HepG2 (cell line): ENCODE results near the gene PLD6. TPM values are rescaled to one million over a fixed set of nuclear protein-coding genes. Genes with fewer than 3 reads are reported as not detected.

Experiments used
- ATAC-seq: fragments of 200-7000 bp; cut with Tn5 transposase; 3 replicates; pipeline ENCODE4 v1.9.1; 2020; ENCODE audit warnings: mild to moderate bottlenecking, moderate library complexity
- BruUV-seq: library from RNA; stranded (reverse); fragments of 400-500 nt; replicated peaks from 2 replicates; lab custom pipeline; 2021; lab: Mats Ljungman, UMichigan
- CTCF ChIA-PET: fragments of 300-600 bp; formaldehyde crosslinking; extraction: SDS; loops from one replicate; lab custom pipeline; 2021; ENCODE audit warnings: low total read pairs, inconsistent platforms, low intra/inter-chr PET ratio; lab: Yijun Ruan, JAX
- POLR2A ChIA-PET: fragments of 350-600 bp; sonication (Branson Sonifier 250); formaldehyde crosslinking; loops from one replicate; lab custom pipeline; 2020; ENCODE audit warnings: antibody characterized with exemption, inconsistent platforms; lab: Yijun Ruan, JAX
- DNase-seq: peaks from one replicate; pipeline ENCODE4 v3.0.0-alpha.2; 2015; ENCODE audit warnings: low spot score
- FAIRE-seq: peaks from 3 replicates; lab custom pipeline; 2011; peaks lifted over from hg19 to GRCh38; lab: Jason Lieb, UNC
- H2AFZ ChIP-seq: one replicate; pipeline ENCODE4 v1.6.1; 2011; ENCODE audit warnings: low read length, inconsistent platforms
- H3K27ac ChIP-seq: fragments of 300-600 bp; 3 replicates; pipeline ENCODE4 v1.8.0; 2011; ENCODE audit warnings: mixed run types, mild to moderate bottlenecking, mixed read lengths, low read length, inconsistent platforms; ENCODE audit not compliant: insufficient read depth; ENCODE audit errors: extremely low read length
- H3K27me3 ChIP-seq, 2 experiments: fragments of 200-600 bp in 1 of 2; 2 replicates in 1 of 2; 3 replicates in 1 of 2; pipeline versions ENCODE4 v1.6.0 to v1.8.0; 2011; ENCODE audit warnings: low read length in 2 of 2, mild to moderate bottlenecking in 2 of 2, moderate library complexity in 2 of 2, inconsistent platforms in 1 of 2; ENCODE audit not compliant: insufficient read depth in 2 of 2, control insufficient read depth in 1 of 2
- H3K36me3 ChIP-seq, 2 experiments: fragments of 200-600 bp in 1 of 2; replicated peaks in 1 of 2; 2 replicates in 1 of 2; 3 replicates in 1 of 2; pipeline versions ENCODE4 v1.5.1 to v1.8.0; 2011; ENCODE audit warnings: low read length in 2 of 2, inconsistent platforms in 1 of 2; ENCODE audit not compliant: insufficient read depth in 2 of 2, control insufficient read depth in 1 of 2
- H3K4me1 ChIP-seq: 2 replicates; pipeline ENCODE4 v1.5.1; 2012; ENCODE audit warnings: low read length, inconsistent platforms; ENCODE audit not compliant: insufficient read depth
- H3K4me2 ChIP-seq: 2 replicates; pipeline ENCODE4 v1.6.0; 2011; ENCODE audit warnings: low read depth, low read length, inconsistent platforms
- H3K4me3 ChIP-seq, 3 experiments: fragments of 200-600 bp in 1 of 3; sonication (generic), shearing (Covaris generic) in 1 of 3; replicated peaks in 1 of 3; 2 replicates each; pipeline ENCODE4 v1.5.1; 2011 to 2016; ENCODE audit warnings: low read length in 3 of 3, inconsistent platforms in 2 of 3, low read depth in 2 of 3, mild to moderate bottlenecking in 2 of 3, control low read depth in 1 of 3, mixed read lengths in 1 of 3; ENCODE audit not compliant: insufficient read depth in 1 of 3
- H3K79me2 ChIP-seq: one replicate; pipeline ENCODE4 v1.6.1; 2011; ENCODE audit warnings: low read length, inconsistent platforms; ENCODE audit not compliant: insufficient read depth
- H3K9ac ChIP-seq: 2 replicates; pipeline ENCODE4 v1.6.0; 2011; ENCODE audit warnings: mild to moderate bottlenecking, low read depth, low read length, inconsistent platforms; ENCODE audit not compliant: insufficient read depth
- H3K9me3 ChIP-seq: 2 replicates; pipeline ENCODE4 v1.5.1; 2012; ENCODE audit warnings: mild to moderate bottlenecking, low read length
- H4K20me1 ChIP-seq: 2 replicates; pipeline ENCODE4 v1.6.0; 2011; ENCODE audit warnings: inconsistent platforms, mild to moderate bottlenecking, low read length, moderate library complexity; ENCODE audit not compliant: insufficient read depth
- CENPT ChIP-seq: sonication (generic); formaldehyde crosslinking; IDR thresholded peaks from 2 replicates; pipeline ENCODE4 v1.8.0; 2022; ENCODE audit warnings: low read depth, mild to moderate bottlenecking, moderate library complexity, missing genetic modification reagents
- DDIT3 ChIP-seq: sonication (generic); formaldehyde crosslinking; IDR thresholded peaks from 2 replicates; pipeline ENCODE4 v1.4.0; 2020; ENCODE audit warnings: mild to moderate bottlenecking, missing genetic modification reagents
- DR1 ChIP-seq: sonication (generic); formaldehyde crosslinking; IDR thresholded peaks from 2 replicates; pipeline ENCODE4 v1.8.0; 2021; ENCODE audit warnings: mild to moderate bottlenecking, missing genetic modification reagents, inconsistent platforms
- DZIP1 ChIP-seq: sonication (generic); formaldehyde crosslinking; IDR thresholded peaks from 2 replicates; pipeline ENCODE4 v1.5.0; 2020; ENCODE audit warnings: mild to moderate bottlenecking, missing genetic modification reagents
- STAT6 ChIP-seq: sonication (generic); formaldehyde crosslinking; IDR thresholded peaks from 2 replicates; pipeline ENCODE4 v1.4.0; 2020; ENCODE audit warnings: missing genetic modification reagents, mild to moderate bottlenecking, borderline replicate concordance
- ZNF230 ChIP-seq: sonication (generic); formaldehyde crosslinking; IDR thresholded peaks from 2 replicates; pipeline ENCODE4 v1.4.0; 2020; ENCODE audit warnings: mild to moderate bottlenecking, missing genetic modification reagents
- ZNF34 ChIP-seq: sonication (generic); formaldehyde crosslinking; IDR thresholded peaks from 2 replicates; pipeline ENCODE4 v1.4.0; 2020; ENCODE audit warnings: mild to moderate bottlenecking, missing genetic modification reagents, borderline replicate concordance
- ZNF605 ChIP-seq: sonication (generic); formaldehyde crosslinking; IDR thresholded peaks from 2 replicates; pipeline ENCODE4 v1.8.0; 2022; ENCODE audit warnings: mild to moderate bottlenecking, missing genetic modification reagents
- ZNF687 ChIP-seq: sonication (generic); formaldehyde crosslinking; IDR thresholded peaks from 2 replicates; pipeline ENCODE4 v1.5.1; 2020; ENCODE audit warnings: mild to moderate bottlenecking, missing genetic modification reagents, moderate library complexity
- ZNF788 ChIP-seq: sonication (generic); formaldehyde crosslinking; IDR thresholded peaks from 2 replicates; pipeline ENCODE4 v1.5.0; 2020; ENCODE audit warnings: mild to moderate bottlenecking, missing genetic modification reagents, borderline replicate concordance
- ZSCAN22 ChIP-seq: sonication (generic); formaldehyde crosslinking; IDR thresholded peaks from 2 replicates; pipeline ENCODE4 v1.4.0; 2020; ENCODE audit warnings: mild to moderate bottlenecking, missing genetic modification reagents
- WGBS: methylation state at CpG from one replicate; pipeline ENCODE4 v1.1.6; 2017; ENCODE audit warnings: low lambda C conversion rate; 5-methylcytosine and 5-hydroxymethylcytosine counted together
- in situ Hi-C: cut with HindIII; loops from 2 replicates; pipeline ENCODE4 v1.10.0; 2017; ENCODE audit warnings: low pct_unique_long_range_greater_than_20kb; ENCODE audit not compliant: extremely low pct_ligation_motif_present
- intact Hi-C: fragments of 100-400 bp; cut with micrococcal nuclease; formaldehyde crosslinking; loops from one replicate; pipeline ENCODE4 v1.10.0; 2022; ENCODE audit not compliant: unreplicated experiment
- polyA plus RNA-seq, 8 experiments: library from polyadenylated mRNA; depleted of rRNA in 3 of 8; stranded (reverse) in 7 of 8; unstranded in 1 of 8; fragments of >200 nt; fragmentation: Illumina TruSeq in 4 of 8; extraction: Trizol in 4 of 8; gene quantifications; 2 replicates each; pipeline versions ENCODE4 v1.2.1 to v1.2.3, GENCODE V29; 2011 to 2016; ENCODE audit warnings: low read depth in 4 of 8, missing spikeins in 1 of 8, mixed read lengths in 1 of 8; ENCODE audit not compliant: insufficient read depth in 1 of 8
- total RNA-seq, 5 experiments: library from RNA; depleted of rRNA; stranded (reverse); fragments of >200 nt; fragmentation: Illumina TruSeq; extraction: Trizol; gene quantifications; 2 replicates each; pipeline ENCODE4 v1.2.3, GENCODE V29; 2016; ENCODE audit warnings: low read depth in 1 of 5

Gene PLD6
- total and polyA plus RNA-seq, 2 of the 13 experiments (the other 11 are each of a cell fraction or from before 2014, with no cell fraction given), result 5.2 to 11.4 TPM

- peak; percentile 42; the same call in 1 of the 2 replicates for TF ChIP-seq ZNF687 (CRISPR knock-in tag)
- TF ChIP-seq ZNF788 (CRISPR knock-in tag), result no peak
Measured at GRCh38 chr17:17188586-17188985, 17.5 kb downstream of the PLD6 start (continued).

GRCh38 chr17:17186551-17187505 lies 19.3 kb downstream of the PLD6 start:
- peaks cover 28% of the 10 kb centered on the region for H3K4me1 ChIP-seq
- H3K27me3 ChIP-seq, result no peaks in the 10 kb centered on the region
- no peak overlapping the region for H2AFZ ChIP-seq
- H3K36me3 ChIP-seq, result peaks cover 3 to 16% of the 10 kb centered on the region in 2 experiments; a peak in 4 of 5 replicates
- intact Hi-C loops (no loop called here), in situ Hi-C loops (no loop called here)
- no peak overlapping the region for H3K27ac ChIP-seq
- 90% methylated on average over 11 of the region's 14 CpGs for WGBS
- no peak for DNase-seq
- POLR2A ChIA-PET, result no interaction called here
- H3K79me2 ChIP-seq, result no peaks in the 10 kb centered on the region
- no peak overlapping the region for H3K4me2 ChIP-seq
- no peak overlapping the region for H3K9ac ChIP-seq
- H3K9me3 ChIP-seq, result no peaks in the 10 kb centered on the region
- no peak for ATAC-seq
- H3K4me3 ChIP-seq, result no peak overlapping the region
- no peaks in the 10 kb centered on the region for H4K20me1 ChIP-seq
- FAIRE-seq, result no peak
- CTCF ChIA-PET, result no interaction called here
- no TSS peak for BruUV-seq
- TF ChIP-seq CENPT (CRISPR knock-in tag) (no peak), DDIT3 (CRISPR knock-in tag) (no peak), ZNF605 (CRISPR knock-in tag) (no peak), STAT6 (CRISPR knock-in tag) (no peak), DR1 (no peak), DZIP1 (CRISPR knock-in tag) (no peak), ZNF230 (no peak), ZNF34 (CRISPR knock-in tag) (no peak), ZSCAN22 (CRISPR knock-in tag) (no peak)
